GM19324 (cell line): Measurements from ENCODE around the gene SNX33.
"Not testable (repeated sequence)": the region's sequence is repeated elsewhere in the genome, so short reads cannot be mapped to it uniquely, and the experiment has no call there.

ENCODE experiments used
- ATAC-seq: cut with Tn5 transposase; IDR thresholded peaks from one replicate; pipeline ENCODE4 v1.9.1; 2021; ENCODE audit warnings: mild to moderate bottlenecking, moderate library complexity; ENCODE audit not compliant: unreplicated experiment, low FRiP score

SNX33 gene

DNA sequence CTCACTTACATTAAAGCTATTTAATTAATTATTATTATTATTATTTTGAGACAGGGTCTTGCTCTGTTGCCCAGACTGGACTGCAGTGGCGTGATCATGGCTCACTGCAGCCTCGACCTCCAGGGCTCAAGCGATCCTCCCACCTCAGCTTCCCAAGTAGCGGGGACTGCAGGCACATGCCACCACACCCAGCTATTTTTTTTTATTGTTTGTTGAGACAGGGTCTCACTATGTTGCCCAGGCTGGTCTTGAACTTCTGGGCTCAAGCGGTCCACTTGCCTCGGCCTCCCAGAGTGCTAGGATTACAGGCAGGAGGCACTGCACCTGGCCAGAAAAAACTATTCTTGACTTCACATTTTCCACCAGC is 30.6 kb downstream of the SNX33 start:
- ATAC-seq, result not testable (repeated sequence)

DNA sequence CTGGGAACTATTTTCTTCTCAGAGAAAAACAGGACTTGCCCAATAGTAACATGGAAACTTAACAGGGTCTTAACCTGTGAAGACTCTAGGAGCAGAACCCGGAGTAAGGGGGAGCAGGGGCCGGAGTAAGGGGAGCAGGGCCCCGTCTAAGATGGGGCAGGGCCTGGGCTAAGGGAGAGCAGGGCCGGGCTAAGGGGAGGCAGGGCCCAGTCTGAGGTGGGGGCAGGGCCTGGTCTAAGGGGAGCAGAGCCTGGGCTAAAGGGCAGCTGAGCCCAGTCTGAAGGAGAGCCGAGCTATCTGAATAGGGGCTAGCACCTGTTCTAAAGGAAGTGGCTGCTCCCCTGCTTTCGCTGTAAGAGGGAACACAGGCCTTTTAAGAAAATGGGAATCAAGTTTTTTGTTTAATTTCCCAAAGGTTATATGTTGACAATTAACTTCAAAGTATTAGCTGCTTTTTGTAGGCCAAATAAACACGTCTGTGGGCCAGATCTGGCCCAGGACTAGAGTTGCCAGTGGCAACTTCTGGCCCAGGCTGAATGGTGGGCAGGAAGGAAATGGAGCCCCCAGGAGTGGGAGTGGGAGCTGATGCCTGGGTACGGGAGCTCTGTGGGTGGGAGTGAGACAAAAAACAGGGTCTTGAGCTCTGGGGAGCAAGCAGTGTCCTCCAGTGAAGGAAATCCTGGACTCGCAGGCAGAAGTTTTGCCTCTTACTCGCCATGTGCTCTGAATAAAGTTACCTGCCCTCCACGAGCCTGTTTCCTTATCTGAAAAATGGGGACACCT is 32.5 kb downstream of the SNX33 start:
- no peak for ATAC-seq

DNA sequence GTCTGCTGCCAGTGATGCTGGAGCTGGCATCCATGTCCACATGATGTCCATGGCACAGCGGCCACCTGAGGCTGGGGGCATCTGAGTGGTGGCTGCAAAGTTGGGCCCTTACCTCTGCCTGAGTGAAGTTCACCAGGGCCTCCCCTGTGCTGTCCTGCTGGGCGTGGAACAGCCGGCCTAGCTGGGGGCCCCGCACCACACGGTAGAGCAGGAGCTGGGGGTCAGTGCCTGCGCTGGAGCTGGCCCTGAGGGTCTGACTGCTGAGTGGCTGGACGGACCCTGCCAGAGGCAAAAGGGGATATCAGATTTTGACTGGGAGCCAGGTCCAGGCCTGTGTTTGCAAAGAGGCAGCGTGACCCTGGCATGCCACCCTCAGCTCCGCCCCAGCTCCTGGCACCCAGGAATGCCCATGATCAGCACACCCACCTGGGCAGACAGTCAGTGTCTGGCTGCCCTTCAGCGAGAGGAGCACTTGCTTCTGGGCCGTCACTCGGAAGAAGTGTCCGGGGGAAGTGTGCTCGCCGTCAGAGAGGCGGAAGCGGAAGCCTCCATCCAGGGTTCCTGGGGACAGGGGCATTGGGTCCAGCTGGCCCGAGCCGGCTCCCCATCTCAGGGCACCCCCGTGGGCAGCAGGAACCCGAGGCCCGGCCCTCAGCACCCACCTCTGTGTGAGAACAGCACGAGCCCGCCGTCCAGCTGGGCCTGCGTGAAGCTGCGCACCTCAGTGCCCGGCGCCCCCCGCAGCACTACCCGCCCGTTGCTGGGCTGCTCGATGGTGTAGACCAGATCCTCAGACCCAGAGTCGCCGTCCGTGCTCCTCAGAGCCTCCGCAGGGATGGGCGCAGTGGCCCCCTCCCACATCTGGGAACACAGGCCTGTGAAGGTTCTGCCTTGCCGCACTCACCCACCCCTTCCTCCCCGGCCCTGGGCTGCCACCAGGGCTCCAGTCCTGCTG is 34.7 kb downstream of the SNX33 start:
- ATAC-seq, result no peak

DNA sequence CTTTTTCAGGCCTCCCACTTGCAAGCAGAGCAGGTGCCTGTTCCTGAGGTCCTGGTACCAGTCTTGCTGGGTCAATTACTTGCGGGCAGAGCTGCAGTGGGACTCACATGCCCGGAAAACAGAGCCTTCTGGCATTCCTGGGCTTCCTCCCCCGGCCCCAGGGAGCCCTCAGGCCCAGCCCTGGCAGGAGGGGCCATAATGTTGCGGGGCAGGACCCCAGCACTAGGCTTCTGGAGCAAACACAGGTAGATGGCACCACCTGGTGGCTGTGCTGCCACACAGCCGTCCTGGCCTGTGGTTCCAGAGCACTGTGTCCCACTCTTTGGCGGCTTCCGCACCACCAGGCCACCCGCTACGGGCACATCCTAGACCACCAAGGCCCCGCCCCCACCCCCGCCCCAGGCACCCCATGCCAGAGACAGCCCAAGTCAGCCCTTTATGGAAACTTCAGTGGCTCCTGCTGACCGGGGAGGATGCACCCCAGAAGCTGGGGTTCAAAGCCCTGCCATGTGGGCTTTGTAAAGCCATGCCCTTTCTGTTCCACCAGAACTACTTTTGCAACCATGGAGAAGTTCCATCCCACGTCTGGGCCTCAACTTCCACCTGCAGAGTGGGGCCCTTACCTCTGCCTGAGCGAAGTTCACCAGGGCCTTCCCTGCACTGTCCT is 36.1 kb downstream of the SNX33 start:
- ATAC-seq, result not testable (repeated sequence)

DNA sequence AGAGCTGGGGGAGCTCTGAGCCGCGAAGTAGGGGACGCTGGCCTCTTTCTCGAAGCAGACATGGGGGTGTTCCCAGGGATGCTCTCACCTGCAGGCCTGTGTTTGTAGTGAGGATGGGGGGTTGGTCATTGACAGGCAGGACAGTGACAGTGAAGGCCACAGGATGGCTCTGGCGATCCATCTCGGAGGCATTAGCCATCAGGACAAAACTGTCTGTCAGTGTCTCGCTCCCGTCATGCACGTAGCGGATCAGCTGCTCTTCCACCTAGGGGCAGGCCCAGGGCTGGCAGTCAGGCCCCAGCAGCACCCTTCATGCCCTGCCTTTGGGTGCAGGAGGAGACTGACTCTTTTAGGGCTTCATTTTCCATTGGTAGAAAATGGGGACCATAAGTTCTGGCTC is 36.9 kb downstream of the SNX33 start:
- no peak for ATAC-seq

DNA sequence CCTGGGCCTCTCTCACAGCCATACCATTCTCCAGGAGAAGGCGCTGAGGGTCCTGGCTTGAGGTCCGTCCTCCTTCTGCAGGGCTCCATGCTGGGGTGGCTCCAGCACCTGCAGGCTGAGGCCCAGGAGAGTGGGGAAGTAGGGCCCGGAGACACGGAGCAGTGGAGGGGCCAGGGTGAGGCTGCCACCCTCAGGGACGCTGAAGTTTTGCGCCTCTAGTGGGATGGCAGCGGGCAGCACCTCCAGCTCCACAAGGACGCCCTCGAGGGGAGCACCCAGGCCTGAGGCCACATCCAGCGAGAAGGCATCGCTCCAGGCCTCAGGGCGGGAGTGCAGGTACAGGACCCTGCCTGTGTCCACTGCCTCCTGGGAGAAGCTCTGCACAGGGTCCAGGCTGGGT is 37.5 kb downstream of the SNX33 start:
- no peak for ATAC-seq

DNA sequence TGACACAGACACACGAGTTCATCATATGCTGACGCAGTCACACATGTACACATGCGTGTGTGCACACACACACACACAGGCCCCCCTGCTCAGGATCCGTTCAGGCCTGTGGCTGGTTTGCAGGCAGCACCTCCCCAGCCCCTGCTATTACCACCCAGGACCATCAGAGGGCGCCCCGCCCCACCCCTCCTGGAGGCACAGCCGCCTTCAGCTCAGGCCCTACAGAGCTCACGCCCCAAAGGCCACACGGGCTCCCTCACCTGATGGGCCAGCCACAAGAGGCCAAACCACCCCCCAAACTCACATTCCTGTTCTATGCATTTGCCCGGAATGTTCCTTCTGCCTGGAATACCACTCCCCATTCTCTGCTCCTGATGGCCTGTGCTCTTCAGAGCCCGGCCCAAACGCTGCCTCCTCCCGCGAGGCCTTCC is 38.5 kb downstream of the SNX33 start:
- not testable (repeated sequence) for ATAC-seq

DNA sequence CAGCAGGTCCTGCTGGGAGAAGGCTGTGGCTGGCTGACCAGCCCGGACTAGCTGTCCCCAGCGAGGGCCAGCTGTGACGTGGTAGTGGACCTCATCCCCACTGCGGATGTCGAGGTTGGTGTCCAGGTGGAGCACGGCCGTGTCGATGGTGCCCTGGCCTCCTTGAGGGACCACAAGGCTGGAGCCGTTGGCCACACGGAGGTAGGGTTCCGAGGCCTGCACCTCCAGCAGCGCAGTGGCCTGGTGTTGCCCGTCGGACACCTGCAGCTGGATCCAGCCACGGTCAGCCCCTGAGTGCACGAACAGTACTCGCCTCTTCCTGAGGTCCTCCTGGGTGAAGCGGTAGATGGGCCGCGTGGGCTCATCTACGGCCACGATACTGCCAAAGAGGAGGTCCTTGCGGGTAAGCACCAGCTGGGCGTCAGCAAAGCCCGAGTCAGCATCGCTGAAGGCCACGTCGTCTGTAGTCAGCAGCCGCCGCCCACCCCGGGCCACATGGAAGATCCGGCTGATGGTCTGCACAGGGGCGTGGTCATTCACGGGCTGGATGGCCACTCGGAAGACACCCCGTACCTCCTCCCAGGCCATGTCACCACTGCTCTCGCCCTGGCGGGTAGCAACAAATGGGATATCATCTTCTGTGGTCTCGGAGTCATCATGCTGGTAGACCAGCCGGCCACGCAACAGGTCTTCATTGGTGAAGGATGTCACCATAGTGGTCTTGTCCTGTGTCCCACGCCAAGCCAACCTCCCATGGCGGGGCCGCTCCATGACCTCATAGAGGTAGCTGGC is 40.0 kb downstream of the SNX33 start:
- ATAC-seq, result no peak

DNA sequence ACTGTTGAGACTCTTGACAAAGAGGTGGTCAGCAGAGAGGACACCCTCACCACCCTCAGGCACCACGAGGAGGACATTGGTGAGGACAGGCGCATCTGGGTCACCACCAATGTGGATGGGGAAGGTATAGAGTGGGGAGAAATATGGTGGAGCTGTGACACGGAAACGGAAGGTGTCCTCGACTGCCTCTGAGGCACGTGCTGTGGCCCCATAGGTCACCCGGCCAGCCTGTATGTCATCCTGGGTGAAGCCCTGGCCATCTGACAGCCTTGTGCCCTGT is 40.5 kb downstream of the SNX33 start:
- ATAC-seq, result no peak

DNA sequence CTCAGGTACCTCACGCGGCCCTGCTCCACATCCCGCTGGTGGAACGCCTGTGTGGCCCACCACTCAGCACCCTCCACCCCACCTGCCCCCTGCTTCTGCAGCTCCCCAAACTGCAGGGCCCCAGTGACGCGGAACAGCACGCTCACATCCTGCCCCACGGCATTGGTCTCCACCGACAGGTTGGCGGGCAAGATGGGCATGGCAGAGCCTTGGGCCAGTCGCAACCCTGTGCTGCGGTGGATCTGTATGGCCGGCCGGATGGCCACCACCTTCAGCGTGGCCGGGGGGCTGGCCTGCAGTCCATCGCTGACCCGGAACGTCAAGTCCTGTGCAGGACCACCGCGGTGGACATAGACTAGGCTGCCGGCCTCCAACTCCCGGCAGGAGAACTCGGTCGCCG is 41.1 kb downstream of the SNX33 start:
- no peak for ATAC-seq

DNA sequence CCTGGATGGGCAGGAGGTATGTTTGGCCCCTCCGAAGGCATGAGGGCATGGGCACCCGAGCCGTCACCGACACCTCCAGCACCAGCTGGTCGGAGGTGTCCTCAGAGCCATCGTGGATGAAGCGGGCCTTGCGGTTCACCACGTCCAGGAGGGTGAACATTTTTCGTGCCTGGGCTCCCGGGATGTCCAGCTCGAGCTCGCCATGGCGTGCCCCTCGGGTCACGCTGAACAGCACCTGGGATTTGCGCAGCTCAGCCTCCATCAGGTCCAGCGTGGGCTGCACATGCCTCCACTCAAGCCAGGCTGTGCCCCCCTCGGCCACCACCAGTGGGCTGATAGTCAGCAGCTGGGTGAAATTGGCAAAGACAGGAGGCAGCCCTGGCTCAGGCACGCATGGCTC is 41.7 kb downstream of the SNX33 start:
- not testable (repeated sequence) for ATAC-seq

DNA sequence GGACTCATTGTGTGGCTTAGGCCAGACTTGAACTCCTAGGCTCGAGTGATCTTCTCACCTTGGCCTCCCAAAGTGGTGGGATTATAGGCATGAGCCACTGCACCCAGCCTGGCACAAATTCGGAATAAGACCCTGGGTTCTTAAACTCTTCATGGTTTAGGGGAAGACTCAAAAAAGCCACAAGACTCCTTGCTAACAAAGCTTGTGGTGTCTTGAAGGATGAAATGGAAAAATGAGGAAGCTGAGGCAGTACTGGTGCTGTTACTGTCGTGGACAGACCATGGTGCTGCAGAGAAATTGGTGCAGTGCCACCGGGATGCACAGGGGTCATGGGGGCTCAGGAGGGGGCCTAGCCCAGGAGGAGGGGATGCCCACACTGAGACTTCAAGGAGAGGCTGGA is 44.6 kb downstream of the SNX33 start:
- not testable (repeated sequence) for ATAC-seq

DNA sequence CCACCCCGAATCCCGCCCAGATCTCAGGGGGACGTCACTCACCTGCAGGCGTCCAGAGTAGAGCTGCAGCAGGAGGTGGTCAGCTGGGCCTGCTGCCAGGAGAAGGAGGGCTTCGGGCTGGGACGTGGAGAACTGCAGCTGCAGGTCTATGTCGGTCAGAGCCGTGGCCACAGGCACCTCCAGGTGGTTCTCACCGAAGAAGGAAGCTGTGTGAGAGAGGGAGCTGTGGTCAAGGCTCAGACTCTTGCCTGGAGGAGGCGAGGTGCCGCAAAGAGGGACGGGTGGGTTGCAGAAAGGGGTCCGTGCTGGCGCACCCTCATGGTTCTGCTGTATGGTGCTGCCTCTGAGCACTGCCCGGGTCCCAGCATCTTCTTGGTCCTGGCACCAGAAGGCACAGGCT is 45.3 kb downstream of the SNX33 start:
- ATAC-seq, result not testable (repeated sequence)

DNA sequence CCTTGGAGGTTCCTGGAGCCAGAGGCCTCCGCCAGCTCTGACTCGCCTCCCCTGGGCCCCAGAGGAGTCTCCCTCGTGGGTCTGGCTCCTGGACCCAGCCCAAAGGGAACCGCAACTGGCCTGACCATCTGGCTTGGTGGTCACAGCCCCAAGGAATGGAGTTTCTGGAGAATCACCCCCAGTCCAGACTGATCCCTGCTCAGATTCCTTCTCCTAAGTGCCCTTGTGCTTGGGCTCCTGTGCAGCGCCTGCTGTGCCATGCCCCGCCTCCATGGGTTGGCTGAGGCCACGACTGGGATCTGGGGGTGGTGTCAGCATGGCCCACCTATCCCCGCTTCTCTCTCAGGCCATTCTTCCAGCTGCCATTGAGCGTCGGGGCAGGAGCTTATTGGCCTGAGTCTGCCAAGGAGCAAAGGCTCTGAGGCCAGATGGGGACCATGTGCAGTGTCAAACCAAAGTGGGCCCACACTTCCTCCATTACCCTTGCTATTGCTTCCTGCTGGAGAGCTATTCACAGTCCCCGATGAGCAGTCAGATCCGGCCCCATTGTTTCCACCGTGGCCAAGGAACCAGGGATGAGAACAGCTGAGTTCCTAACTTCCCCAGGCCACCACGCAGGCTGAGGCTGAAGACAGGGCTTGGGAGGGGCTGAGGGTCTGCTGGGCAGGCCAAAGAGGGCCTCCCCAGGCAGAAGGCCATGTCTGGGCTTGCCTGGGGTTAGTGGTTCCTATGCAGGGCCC is 46.0 kb downstream of the SNX33 start:
- no peak for ATAC-seq

DNA sequence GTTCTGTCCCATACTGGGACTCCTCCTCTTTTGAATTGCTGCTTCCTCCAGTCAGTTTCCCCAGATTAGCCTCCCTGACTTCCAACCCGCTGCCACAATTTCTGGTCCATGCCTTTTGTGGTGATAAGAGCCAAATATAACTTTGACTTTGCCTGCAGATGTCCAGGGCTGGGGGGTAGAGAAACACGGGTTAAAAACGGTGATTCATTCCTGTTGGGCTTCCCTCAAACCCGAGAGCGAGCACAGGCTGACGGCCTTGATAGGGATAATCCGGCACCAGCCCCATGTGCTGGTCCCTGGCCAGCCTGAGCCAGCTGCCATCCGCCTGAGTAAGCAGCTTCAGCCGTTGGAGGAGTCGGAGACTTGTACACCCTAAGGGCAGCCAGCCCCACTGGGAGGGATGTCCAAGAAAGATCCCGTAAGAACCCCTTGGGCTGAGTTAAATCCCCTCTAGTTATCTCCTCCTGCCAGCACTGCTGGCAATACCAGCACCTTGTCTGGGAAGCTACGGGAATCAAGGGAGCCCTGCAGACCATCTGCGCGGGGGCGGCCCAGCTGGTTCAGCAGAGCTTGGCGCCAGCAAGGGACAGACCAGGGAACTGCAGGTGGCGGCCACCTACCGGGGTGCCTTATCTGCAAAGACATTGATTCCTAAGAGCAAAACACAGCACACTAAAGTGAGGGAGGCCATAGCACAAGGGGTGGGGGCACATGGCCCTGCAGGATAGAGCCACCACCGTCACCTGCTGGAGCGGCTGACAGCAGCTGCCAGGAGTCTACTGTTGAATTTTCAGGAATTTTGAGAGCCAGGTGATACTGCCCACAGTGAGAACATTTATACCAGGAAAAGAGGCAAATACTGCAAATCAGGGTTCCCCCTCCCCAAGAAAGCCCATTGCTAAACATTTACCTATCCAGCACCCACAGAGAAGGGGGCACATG is 46.8 kb downstream of the SNX33 start:
- no peak for ATAC-seq

DNA sequence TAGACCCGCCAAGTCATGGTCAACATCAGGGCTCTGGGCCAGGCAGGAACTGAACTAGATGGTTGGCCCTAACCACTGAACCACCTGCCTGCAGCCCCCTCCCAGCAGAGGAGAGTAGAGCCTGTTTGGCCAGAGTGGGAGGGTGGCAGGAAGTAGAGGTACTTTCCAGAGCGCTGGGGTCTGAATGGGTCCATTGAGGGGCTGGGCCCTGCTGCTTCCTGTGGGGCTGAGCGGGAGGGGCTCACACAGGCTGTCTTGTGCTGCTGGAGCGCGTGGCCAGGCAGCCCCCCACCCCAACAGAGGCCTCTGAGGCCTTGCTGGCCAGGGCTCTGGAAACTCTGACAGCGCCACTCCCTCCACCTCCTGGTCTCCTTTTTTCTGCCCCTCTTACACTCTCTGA is 47.5 kb downstream of the SNX33 start:
- ATAC-seq, result no peak

DNA sequence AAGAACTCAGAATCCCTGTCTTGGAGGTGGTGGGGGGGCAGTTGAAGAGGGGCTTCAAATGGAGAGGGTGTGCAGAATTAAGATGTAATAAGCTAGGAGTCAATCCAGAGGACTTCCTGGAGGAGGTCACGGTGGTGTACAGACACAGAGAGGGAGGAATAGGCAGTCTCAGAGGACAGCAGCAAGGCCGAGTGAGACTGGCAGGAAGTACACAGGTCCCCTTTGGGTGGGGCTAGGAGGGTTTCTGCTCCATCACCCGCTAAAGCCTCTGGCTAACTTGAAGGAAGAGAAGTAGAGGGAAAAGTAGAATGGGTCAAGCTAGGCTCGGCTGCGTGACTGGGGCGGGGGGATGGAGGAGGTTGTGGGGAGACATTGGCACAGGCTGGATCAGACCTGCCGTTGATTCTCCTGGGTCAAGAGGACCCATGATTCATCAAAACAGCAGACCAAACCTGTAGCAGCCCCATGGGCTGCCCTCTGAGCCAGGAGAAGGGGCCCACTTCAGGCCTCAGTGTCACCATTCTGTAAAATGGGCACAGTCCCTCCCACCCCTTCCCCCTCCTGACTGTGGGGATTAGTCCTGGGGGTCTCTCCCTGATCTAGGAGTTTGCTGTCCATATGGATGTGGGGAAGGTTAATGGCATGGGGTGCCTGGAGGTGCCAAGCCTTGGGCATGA is 48.1 kb downstream of the SNX33 start:
- ATAC-seq, result no peak

DNA sequence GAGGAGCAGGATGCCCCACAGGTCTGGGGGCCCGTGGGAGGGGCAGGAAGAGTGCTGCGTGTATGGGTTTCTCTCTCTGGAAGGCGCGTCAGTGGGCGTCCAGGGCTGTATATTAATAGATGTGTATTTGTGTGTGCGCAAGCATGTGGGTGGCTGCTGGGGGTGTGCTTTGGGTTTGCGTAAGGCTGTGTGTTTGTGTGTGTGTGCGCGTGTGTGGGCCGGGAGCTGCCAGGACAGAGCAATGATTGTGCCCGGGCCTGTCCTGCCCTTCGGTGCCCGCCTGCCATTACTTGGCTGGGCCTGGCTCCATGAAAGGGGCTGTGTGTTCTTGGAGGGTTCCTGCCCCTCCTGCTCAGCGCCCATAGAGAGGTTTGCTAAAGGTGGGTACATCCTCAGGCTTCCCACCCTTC is 48.6 kb downstream of the SNX33 start:
- no peak for ATAC-seq
